ENCODE measurements around the gene LRMDA.

DNA sequence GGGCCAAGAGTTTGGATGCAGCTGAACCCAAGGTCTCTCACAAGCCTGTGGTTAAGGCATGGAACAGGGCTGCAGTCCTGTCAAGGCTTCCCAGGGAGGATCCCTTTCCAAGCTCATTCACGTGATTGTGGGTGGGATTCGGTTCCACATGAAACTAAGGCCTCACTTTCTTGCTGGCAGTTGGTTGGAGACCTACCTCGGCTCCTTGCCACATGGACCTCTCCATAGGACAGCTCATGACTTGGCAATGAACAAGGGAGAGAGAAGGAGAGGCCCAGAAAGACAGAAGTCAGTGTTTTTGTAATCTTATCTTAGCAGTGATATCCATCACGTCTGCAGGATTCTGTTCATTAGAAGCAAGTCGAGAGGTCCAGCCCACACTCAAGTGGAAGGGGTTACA lies 583.8 kb downstream of the LRMDA start:
- TF ChIP-seq, protein P1, sequence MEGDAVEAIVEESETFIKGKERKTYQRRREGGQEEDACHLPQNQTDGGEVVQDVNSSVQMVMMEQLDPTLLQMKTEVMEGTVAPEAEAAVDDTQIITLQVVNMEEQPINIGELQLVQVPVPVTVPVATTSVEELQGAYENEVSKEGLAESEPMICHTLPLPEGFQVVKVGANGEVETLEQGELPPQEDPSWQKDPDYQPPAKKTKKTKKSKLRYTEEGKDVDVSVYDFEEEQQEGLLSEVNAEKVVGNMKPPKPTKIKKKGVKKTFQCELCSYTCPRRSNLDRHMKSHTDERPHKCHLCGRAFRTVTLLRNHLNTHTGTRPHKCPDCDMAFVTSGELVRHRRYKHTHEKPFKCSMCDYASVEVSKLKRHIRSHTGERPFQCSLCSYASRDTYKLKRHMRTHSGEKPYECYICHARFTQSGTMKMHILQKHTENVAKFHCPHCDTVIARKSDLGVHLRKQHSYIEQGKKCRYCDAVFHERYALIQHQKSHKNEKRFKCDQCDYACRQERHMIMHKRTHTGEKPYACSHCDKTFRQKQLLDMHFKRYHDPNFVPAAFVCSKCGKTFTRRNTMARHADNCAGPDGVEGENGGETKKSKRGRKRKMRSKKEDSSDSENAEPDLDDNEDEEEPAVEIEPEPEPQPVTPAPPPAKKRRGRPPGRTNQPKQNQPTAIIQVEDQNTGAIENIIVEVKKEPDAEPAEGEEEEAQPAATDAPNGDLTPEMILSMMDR (IDR thresholded peaks at IDR 0.05), result no peak
- TF ChIP-seq POLR2A (IDR thresholded peaks at IDR 0.05) (no peak), EP300 (IDR thresholded peaks at IDR 0.05) (no peak), POLR2AphosphoS5 (IDR thresholded peaks at IDR 0.05) (no peak)
